Neuronal stem cell (in vitro differentiated cells): ENCODE results near the gene CAST.

Experiments used
- DNase-seq: peaks from one replicate; pipeline ENCODE4 v3.0.0-alpha.2; 2013; ENCODE audit warnings: low spot score
- H2AFZ ChIP-seq: one replicate; pipeline ENCODE4 v1.6.1; 2013; ENCODE audit warnings: mild to moderate bottlenecking, low read length, inconsistent platforms
- H2AK5ac ChIP-seq: 2 replicates; pipeline ENCODE4 v1.6.1; 2013; ENCODE audit warnings: low read depth, mild to moderate bottlenecking, inconsistent platforms, low read length, moderate library complexity, mixed read lengths
- H2BK120ac ChIP-seq: 2 replicates; pipeline ENCODE4 v1.6.1; 2013; ENCODE audit warnings: low read depth, mild to moderate bottlenecking, inconsistent platforms, low read length, moderate library complexity, mixed read lengths
- H2BK12ac ChIP-seq: one replicate; pipeline ENCODE4 v1.6.1; 2013; ENCODE audit warnings: low read length, inconsistent platforms
- H2BK15ac ChIP-seq: 2 replicates; pipeline ENCODE4 v1.6.1; 2013; ENCODE audit warnings: mild to moderate bottlenecking, low read length, inconsistent platforms, mixed read lengths
- H2BK5ac ChIP-seq: one replicate; pipeline ENCODE4 v1.6.1; 2013; ENCODE audit warnings: inconsistent platforms, mild to moderate bottlenecking, low read length, moderate library complexity
- H3K14ac ChIP-seq: one replicate; pipeline ENCODE4 v1.6.1; 2013; ENCODE audit warnings: low read length, inconsistent platforms
- H3K18ac ChIP-seq: 2 replicates; pipeline ENCODE4 v1.6.1; 2013; ENCODE audit warnings: low read length, inconsistent platforms
- H3K23ac ChIP-seq: 2 replicates; pipeline ENCODE4 v1.6.1; 2013; ENCODE audit warnings: low read depth, mild to moderate bottlenecking, mixed read lengths, low read length, inconsistent platforms; ENCODE audit not compliant: poor library complexity
- H3K27ac ChIP-seq: replicated peaks from 3 replicates; pipeline ENCODE4 v1.5.1; 2013; ENCODE audit warnings: low read length, inconsistent platforms
- H3K27me3 ChIP-seq, 3 experiments: 2 replicates each; pipeline ENCODE4 v1.6.1; 2013; ENCODE audit warnings: low read length in 3 of 3, mild to moderate bottlenecking in 2 of 3, inconsistent platforms in 1 of 3, low read depth in 1 of 3, mixed read lengths in 1 of 3, moderate library complexity in 1 of 3; ENCODE audit not compliant: control insufficient read depth in 3 of 3, insufficient read depth in 3 of 3
- H3K36me3 ChIP-seq, 2 donors: replicated peaks in 1 of 2; 2 replicates each; pipeline ENCODE4 v1.6.1; 2013; ENCODE audit warnings: low read length in 2 of 2; ENCODE audit not compliant: control insufficient read depth in 2 of 2, insufficient read depth in 2 of 2
- H3K4ac ChIP-seq: 2 replicates; pipeline ENCODE4 v1.6.1; 2013; ENCODE audit warnings: inconsistent platforms, mild to moderate bottlenecking, low read length, moderate library complexity
- H3K4me1 ChIP-seq, 2 donors: 1 replicate in 1 of 2; 2 replicates in 1 of 2; pipeline ENCODE4 v1.6.1; 2013; ENCODE audit warnings: low read length in 2 of 2, low read depth in 1 of 2; ENCODE audit not compliant: control insufficient read depth in 2 of 2, insufficient read depth in 1 of 2
- H3K4me2 ChIP-seq: one replicate; pipeline ENCODE4 v1.6.1; 2013; ENCODE audit warnings: mild to moderate bottlenecking, low read length, inconsistent platforms; ENCODE audit not compliant: insufficient read depth, poor library complexity, severe bottlenecking
- H3K4me3 ChIP-seq, 2 donors: 2 replicates each; pipeline ENCODE4 v1.5.1; 2013; ENCODE audit warnings: low read length in 2 of 2, mild to moderate bottlenecking in 2 of 2, inconsistent platforms in 1 of 2, moderate library complexity in 1 of 2
- H3K79me1 ChIP-seq: one replicate; pipeline ENCODE4 v1.6.1; 2013; ENCODE audit warnings: low read depth, mild to moderate bottlenecking, inconsistent platforms, low read length, moderate library complexity
- H3K9ac ChIP-seq: one replicate; pipeline ENCODE4 v1.6.1; 2013; ENCODE audit warnings: mild to moderate bottlenecking, low read depth, low read length, inconsistent platforms; ENCODE audit not compliant: poor library complexity
- H3K9me3 ChIP-seq, 2 donors: replicated peaks in 1 of 2; 2 replicates each; pipeline versions ENCODE3 to v1.6.1; 2013; ENCODE audit warnings: low read length in 2 of 2, mild to moderate bottlenecking in 2 of 2, inconsistent platforms in 1 of 2, low read depth in 1 of 2, mixed read lengths in 1 of 2, moderate library complexity in 1 of 2; ENCODE audit not compliant: control insufficient read depth in 2 of 2, insufficient read depth in 1 of 2
- H4K8ac ChIP-seq: one replicate; pipeline ENCODE4 v1.6.1; 2013; ENCODE audit warnings: low read depth, mild to moderate bottlenecking, inconsistent platforms, low read length, moderate library complexity
- H4K91ac ChIP-seq: one replicate; pipeline ENCODE4 v1.6.1; 2013; ENCODE audit warnings: low read length, low read depth, mild to moderate bottlenecking, inconsistent platforms; ENCODE audit not compliant: poor library complexity
- WGBS, 2 donors: extraction: QIAGEN DNeasy Blood & Tissue Kit; methylation state at CpG; one replicate each; pipeline ENCODE4 v1.1.7; 2013; ENCODE audit warnings: missing lambda C conversion rate in 2 of 2, mixed read lengths in 1 of 2; ENCODE audit not compliant: insufficient read length in 2 of 2, insufficient replicate concordance in 1 of 2; ENCODE audit errors: extremely low coverage in 2 of 2; 5-methylcytosine and 5-hydroxymethylcytosine counted together

The CAST gene

GRCh38 chr5:96702503-96703383 is 40.6 kb downstream of the CAST start:
- Histone ChIP-seq H2AFZ (peak overlapping the region; percentile 92), H2BK120ac (no peak overlapping the region), H3K23ac (peak overlapping the region; percentile 76), H3K9ac (peak overlapping the region; percentile 93), H2BK15ac (no peak overlapping the region), H3K27me3 (no peaks in the 10 kb centered on the region), H3K4me1 (peaks cover 6 to 9% of the 10 kb centered on the region in 2 donors), H3K9me3 (no peaks in the 10 kb centered on the region), H3K36me3 (no peaks in the 10 kb centered on the region), H3K79me1 (no peaks in the 10 kb centered on the region), H2AK5ac (no peak overlapping the region), H2BK5ac (peak overlapping the region; percentile 49), H3K4ac (no peak overlapping the region), H4K91ac (no peak overlapping the region), H3K4me3 (peak overlapping the region; percentile 61 to 90), H3K27ac (peak overlapping the region; percentile 45), H2BK12ac (no peak overlapping the region), H4K8ac (no peak overlapping the region), H3K4me2 (peak overlapping the region; percentile 76), H3K18ac (peak overlapping the region; percentile 99), H3K14ac (peak overlapping the region; percentile 67)
- peak; percentile 70 for DNase-seq
- WGBS, 2 donors: no CpG with 5 or more reads among the region's 70 CpGs

GRCh38 chr5:96703384-96703920 is 41.3 kb downstream of the CAST start:
- H3K23ac ChIP-seq: no peak overlapping the region
- H3K18ac ChIP-seq: no peak overlapping the region
- no peaks in the 10 kb centered on the region for H3K36me3 ChIP-seq
- H3K27me3 ChIP-seq: no peaks in the 10 kb centered on the region
- no peak overlapping the region for H3K4ac ChIP-seq
- peak overlapping the region; percentile 61 to 90 for H3K4me3 ChIP-seq
- no peak overlapping the region for H2BK5ac ChIP-seq
- no peak overlapping the region for H2BK15ac ChIP-seq
- no peak overlapping the region for H2BK12ac ChIP-seq
- no peaks in the 10 kb centered on the region for H3K9me3 ChIP-seq
- WGBS, 2 donors: no CpG with 5 or more reads among the region's 7 CpGs
- no peak for DNase-seq
- no peak overlapping the region for H3K27ac ChIP-seq
- H2BK120ac ChIP-seq: no peak overlapping the region
- peaks cover 6 to 9% of the 10 kb centered on the region in 2 donors for H3K4me1 ChIP-seq
- H2AK5ac ChIP-seq: no peak overlapping the region
- peak overlapping the region; percentile 76 for H3K4me2 ChIP-seq
- H4K91ac ChIP-seq: no peak overlapping the region
- H4K8ac ChIP-seq: no peak overlapping the region
- H2AFZ ChIP-seq: peak overlapping the region; percentile 92
- H3K79me1 ChIP-seq: no peaks in the 10 kb centered on the region
- H3K9ac ChIP-seq: no peak overlapping the region
- no peak overlapping the region for H3K14ac ChIP-seq

GRCh38 chr5:96703995-96704394 is 41.8 kb downstream of the CAST start:
- H2AK5ac ChIP-seq: no peak overlapping the region
- H2BK12ac ChIP-seq: no peak overlapping the region
- H3K9me3 ChIP-seq: no peaks in the 10 kb centered on the region
- H4K8ac ChIP-seq: no peak overlapping the region
- peak overlapping the region in 1 of 2 donors; percentile 61 for H3K4me3 ChIP-seq
- WGBS, 2 donors: no CpG with 5 or more reads among the region's 4 CpGs
- H2BK5ac ChIP-seq: no peak overlapping the region
- no peak overlapping the region for H3K18ac ChIP-seq
- no peaks in the 10 kb centered on the region for H3K79me1 ChIP-seq
- H4K91ac ChIP-seq: no peak overlapping the region
- no peaks in the 10 kb centered on the region for H3K27me3 ChIP-seq
- H3K4me1 ChIP-seq: peaks cover 6 to 9% of the 10 kb centered on the region in 2 donors
- H2AFZ ChIP-seq: no peak overlapping the region
- H3K14ac ChIP-seq: no peak overlapping the region
- no peak for DNase-seq
- H3K36me3 ChIP-seq: no peaks in the 10 kb centered on the region
- no peak overlapping the region for H2BK120ac ChIP-seq
- no peak overlapping the region for H3K4ac ChIP-seq
- no peak overlapping the region for H3K23ac ChIP-seq
- no peak overlapping the region for H2BK15ac ChIP-seq
- no peak overlapping the region for H3K4me2 ChIP-seq
- no peak overlapping the region for H3K9ac ChIP-seq
- no peak overlapping the region for H3K27ac ChIP-seq

GRCh38 chr5:96706433-96707111 is 44.4 kb downstream of the CAST start:
- 100% methylated on average over 1 of the region's 5 CpGs; no CpG with 5 or more reads in 1 of the 2 donors for WGBS, 2 donors
- Histone ChIP-seq H2BK5ac (no peak overlapping the region), H3K14ac (no peak overlapping the region), H2AFZ (no peak overlapping the region), H3K4me2 (no peak overlapping the region), H4K91ac (no peak overlapping the region), H4K8ac (no peak overlapping the region), H3K36me3 (no peaks in the 10 kb centered on the region), H2AK5ac (no peak overlapping the region), H3K23ac (no peak overlapping the region), H2BK15ac (no peak overlapping the region), H3K27ac (no peak overlapping the region), H3K79me1 (no peaks in the 10 kb centered on the region), H3K9me3 (no peaks in the 10 kb centered on the region), H3K4me1 (peaks cover 3 to 7% of the 10 kb centered on the region in 2 donors), H3K18ac (no peak overlapping the region), H2BK12ac (no peak overlapping the region), H3K27me3 (no peaks in the 10 kb centered on the region), H2BK120ac (no peak overlapping the region), H3K9ac (no peak overlapping the region), H3K4ac (no peak overlapping the region), H3K4me3 (no peak overlapping the region)
- DNase-seq: no peak
